ENCODE measurements around the gene ARL5A. TPM values are rescaled to one million over a fixed set of nuclear protein-coding genes. Genes with fewer than 3 reads are reported as not detected.

ARL5A gene
- total RNA-seq, 1 donor from 2014 or later = 103 TPM

- DNase-seq (ENCODE audit: low read depth in 2 of 2) = no peak
Measured at GRCh38 chr2:151840216-151841046, 12.2 kb upstream of the ARL5A start.

DNA sequence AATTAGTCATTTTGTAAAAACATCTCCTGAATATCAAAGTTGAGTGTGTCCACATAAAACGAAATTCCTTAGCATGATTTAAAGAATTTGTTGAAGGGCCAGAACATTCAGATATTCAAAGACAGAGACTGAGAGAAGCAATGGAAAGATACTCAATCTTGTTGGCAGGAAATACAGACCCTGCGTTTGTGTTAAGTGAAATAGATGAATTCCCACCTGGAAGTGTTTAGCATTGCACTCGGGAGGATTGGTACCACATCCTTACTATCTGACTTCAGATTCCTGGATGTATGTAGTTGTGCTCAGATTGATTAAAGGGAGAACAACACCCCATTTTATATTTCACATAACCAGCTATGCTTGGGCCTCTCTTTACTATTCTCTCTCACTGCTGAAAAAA is 9.7 kb upstream of the ARL5A start:
- no peak for DNase-seq (ENCODE audit: low read depth in 2 of 2)

DNA sequence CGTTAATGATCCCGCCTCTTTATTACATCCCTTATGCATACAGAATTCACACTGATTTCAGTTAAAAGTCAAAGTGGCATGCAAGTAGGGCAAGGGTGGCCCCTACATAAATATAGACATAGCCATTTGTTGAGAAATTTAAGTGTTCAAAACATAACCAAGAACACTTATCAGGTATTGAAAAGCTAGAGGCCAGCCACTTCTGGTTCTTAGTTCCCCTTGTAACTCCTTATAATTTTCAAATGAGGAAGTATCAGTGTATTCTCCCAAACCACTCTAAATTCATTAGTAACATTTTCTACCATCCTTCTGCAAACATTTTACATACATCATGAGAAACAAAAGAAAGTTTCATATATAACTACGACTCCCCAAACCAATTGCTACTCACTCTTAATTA is 5.8 kb upstream of the ARL5A start:
- no peak for DNase-seq (ENCODE audit: low read depth in 2 of 2)

GRCh38 chr2:151830961-151831360 is 2.7 kb upstream of the ARL5A start:
- DNase-seq (ENCODE audit: low read depth in 2 of 2) = no peak

- DNase-seq (ENCODE audit: low read depth in 2 of 2) = no peak
Measured at GRCh38 chr2:151828890-151829324, 686 bp upstream of the ARL5A start.

DNA sequence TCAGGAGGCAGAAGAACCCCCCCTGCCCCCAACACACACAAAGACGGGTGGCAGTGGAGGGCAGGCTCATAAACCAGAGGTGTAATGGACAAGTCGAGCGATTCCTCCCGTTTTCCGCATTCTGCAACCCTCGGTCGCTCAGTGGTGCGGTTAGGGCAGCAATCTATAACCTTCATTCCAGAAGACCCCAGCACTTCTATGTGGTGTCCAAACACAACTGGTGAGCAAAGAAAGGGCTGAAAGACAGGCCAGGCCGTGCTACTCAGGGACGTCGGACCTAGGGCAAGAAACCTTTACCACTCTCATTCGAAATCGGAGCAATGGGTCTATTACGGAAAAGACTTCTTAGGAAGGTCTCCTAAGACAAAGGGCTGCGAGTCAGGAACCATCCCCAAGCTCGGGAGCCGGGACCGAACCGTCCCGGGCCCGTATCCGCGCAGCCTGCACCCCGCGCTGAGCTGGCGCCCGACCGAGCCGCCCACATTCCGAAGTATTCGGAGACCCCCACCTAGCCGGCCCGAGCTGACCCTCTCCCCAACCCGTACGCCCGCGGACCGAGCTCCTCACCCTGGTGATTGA is 568 bp downstream of the ARL5A start:
- peak; percentile 37 to 53 for DNase-seq (ENCODE audit: low read depth in 2 of 2)

DNA sequence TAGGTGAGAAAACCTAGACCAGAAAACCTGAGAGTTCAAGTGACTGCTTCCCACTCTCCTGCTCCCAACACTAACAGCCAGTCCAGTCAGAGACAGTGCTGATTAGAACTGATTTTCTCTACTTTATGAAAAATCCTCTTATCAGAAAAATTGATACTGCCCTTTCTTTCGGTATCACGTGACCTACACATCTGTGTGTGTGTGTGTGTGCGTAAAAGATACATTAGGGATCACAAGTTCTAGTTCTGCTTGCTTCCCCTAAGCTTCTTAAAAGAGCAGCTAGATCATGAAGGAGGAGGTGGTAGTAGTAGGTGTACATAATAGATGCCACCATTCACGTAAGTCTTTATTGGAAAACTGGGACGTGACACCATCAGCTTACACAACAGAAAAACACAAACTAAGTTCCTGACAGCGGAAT is 1.5 kb downstream of the ARL5A start:
- peak; percentile 37 to 38 for DNase-seq (ENCODE audit: low read depth in 2 of 2)

- peak; percentile 32 to 56 for DNase-seq (ENCODE audit: low read depth in 2 of 2)
Measured at GRCh38 chr2:151824886-151825285, 3.3 kb downstream of the ARL5A start.

DNA sequence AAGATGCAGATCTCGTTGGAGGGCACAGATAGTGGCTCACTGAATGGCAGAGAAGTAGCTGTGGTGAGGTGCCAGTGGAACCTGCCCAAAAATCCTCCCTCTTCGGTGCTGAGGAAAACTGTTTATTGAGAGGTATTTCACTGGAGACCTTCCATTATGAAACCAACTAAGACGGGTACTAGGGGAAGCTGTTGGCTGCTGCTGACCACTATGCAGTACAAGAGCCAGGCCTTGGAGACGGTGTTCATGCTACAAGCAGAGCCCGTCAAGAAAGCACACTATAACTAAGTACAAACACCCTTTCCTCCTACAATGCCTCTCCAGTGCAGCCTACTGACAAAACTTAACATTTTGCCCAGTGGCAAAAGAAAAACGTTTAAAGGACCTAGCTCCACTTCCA is 4.6 kb downstream of the ARL5A start:
- DNase-seq (ENCODE audit: low read depth in 2 of 2) = peak in 1 of 2 donors; percentile 12

DNA sequence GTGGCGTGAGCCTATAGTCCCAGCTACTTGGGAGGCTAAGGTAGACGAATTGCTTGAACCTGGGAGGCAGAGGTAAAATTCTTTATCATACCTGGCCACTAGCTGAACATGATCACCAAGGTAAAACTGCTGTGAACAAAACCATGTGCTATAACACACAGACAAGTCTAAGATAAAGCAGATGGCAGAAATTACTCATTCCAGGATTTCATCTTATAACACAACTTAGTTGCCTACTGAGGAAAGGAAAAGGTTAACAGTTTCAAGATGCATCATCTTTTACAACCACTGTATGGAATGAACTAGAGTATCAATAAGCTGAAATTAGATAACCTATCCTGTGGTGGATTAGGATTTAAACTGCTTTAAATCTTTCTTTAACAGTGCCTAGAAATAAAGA is 8.3 kb downstream of the ARL5A start:
- no peak for DNase-seq (ENCODE audit: low read depth in 2 of 2)

- DNase-seq (ENCODE audit: low read depth in 2 of 2) = peak in 1 of 2 donors; percentile 55
Measured at GRCh38 chr2:151817929-151818328, 10.3 kb downstream of the ARL5A start.

DNA sequence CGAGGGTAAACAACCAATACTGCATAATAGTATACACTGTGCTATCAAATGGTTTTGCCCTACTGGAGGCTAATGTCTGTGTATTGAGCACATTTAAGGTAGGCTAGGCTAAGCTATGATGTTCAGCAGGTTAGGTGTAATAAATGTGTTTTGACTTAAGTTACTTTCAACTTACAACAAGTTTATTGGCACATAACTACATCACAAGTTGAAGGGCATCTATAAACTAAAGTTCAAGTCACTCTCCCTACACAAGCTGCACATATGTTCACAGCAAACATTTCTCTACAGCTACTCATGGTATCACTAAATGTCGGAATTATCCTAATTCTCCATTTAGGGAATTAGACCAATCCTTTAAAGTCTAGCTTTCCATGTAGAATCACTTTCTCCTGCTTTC is 11.4 kb downstream of the ARL5A start:
- no peak for DNase-seq (ENCODE audit: low read depth in 2 of 2)

GRCh38 chr2:151815821-151816489 is 12.3 kb downstream of the ARL5A start:
- DNase-seq (ENCODE audit: low read depth in 2 of 2) = no peak

GRCh38 chr2:151810489-151810888 is 17.7 kb downstream of the ARL5A start:
- no peak for DNase-seq (ENCODE audit: low read depth in 2 of 2)

DNA sequence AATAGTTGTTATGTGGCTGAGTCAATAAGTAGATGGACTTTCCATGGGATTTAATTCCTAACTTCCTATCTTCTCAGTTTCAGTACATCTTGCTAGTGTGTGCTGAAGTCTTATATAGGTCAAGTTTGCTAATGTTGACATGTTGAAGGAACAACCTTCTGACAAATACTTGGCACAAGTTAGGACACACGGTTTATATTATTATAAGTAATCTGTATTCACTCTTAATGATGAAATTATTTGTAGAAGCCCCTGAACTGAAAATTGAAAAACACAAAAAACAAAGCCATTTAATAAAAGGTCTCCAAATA is 19.2 kb downstream of the ARL5A start:
- no peak for DNase-seq (ENCODE audit: low read depth in 2 of 2)

GRCh38 chr2:151808258-151809072 is 19.8 kb downstream of the ARL5A start:
- DNase-seq (ENCODE audit: low read depth in 2 of 2) = peak; percentile 41 to 50

DNA sequence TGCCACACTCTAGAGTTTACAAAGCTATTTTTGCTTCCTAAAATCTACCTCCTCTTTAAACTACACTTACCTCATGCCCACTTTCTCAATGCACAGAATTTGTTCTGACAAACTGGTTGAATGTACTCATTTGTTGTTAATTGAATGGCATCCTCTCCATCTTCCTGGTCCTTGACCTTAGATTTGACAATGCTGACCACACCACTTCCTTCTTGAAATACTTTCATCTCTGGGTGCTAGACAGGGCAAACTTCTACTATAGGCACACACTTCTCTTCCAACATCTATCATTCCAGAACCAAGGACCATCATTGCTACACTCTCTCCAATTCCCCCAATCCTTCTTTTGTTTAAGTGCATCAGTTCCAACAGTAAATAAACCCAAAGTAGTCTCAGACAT is 22.3 kb downstream of the ARL5A start:
- peak in 1 of 2 donors; percentile 9 for DNase-seq (ENCODE audit: low read depth in 2 of 2)

DNA sequence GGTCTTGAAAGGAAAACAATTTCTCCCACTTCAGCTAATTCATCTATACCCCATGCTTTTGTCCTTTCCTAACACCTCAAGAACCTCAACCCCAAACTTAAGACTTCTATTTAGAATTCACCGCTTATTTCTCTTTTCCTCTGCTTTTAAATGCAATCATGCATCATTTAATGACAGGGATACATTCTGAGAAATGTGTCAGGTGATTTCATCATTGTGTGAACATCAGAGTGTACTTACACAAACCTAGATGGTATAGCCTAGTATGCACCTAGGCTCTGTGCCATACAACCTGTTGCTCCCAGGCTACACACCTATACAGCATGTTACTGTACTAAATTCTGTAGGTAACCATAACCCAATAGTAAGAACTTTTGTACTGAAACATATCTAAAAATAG is 22.9 kb downstream of the ARL5A start:
- DNase-seq (ENCODE audit: low read depth in 2 of 2) = no peak

DNA sequence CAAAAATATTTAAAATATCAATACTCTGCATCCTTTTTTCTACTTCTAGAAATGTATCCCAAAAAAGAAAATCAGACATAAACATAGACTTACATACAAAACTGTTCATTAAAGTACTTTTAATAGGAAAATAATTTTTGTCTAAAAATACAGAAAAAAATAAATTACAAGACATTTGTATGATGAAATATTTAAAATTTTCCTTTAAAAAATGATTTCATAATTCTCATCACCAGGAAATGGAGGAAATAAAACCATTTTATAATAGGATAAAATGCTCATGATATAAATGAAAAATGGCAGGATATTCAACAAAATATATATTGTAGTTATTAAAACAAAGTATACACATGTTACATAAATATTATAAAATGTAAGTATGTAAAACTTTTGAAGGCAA is 24.4 kb downstream of the ARL5A start:
- no peak for DNase-seq (ENCODE audit: low read depth in 2 of 2)

GRCh38 chr2:151802315-151802714 is 25.9 kb downstream of the ARL5A start:
- DNase-seq (ENCODE audit: low read depth in 2 of 2) = no peak

DNA sequence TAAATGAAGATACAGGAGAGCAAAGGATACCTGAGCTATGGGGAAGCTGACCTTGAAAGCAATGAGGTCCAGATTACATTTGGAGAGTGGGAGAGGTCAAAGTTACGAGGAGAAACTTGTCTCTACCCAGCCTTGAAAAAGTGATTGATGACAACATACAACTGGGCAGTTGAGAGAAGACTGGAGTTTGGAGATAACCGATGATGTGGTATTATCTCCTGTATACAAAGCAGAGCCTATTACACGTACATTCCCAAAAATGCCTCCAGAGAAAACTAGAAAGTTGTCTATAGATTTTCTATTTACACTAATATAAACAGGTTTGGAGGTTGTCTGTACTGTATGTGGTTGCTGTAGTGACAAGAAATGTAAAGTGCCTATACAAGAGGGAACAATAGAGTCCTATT is 28.3 kb downstream of the ARL5A start:
- DNase-seq (ENCODE audit: low read depth in 2 of 2) = no peak

DNA sequence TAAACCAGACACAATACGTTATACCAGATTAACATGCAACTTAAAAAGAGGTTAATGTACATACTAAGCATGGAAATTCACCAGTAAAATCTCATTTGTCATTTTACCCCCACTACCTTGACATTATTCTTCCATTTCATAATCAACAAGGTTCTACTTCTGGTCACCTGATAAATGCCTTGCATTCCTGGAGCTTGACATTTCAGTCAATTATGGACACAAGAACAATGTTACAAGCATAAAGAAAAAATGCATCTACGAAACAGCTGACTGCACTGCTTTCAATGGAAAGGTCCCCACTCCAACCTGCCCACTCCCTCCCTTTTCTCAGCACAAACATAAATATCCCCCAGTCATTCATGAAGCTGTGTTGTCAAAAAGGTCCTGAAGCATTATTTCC is 31.4 kb downstream of the ARL5A start:
- DNase-seq (ENCODE audit: low read depth in 2 of 2) = peak in 1 of 2 donors; percentile 32

Data from lung microvascular endothelial cell (primary cell).